Hepatocyte (in vitro differentiated cells): Measurements from ENCODE around the gene STK24.

Source experiments
- CTCF ChIP-seq: fragments of 200-600 bp; sonication (generic); IDR thresholded peaks from 2 replicates; pipeline ENCODE4 v1.5.1; 2016; ENCODE audit warnings: antibody characterized with exemption, mild to moderate bottlenecking; ENCODE audit not compliant: poor library complexity
- EZH2 ChIP-seq: fragments of 200-600 bp; sonication (generic); IDR thresholded peaks from 2 replicates; pipeline ENCODE4 v1.6.1; 2016; ENCODE audit warnings: antibody characterized with exemption, mild to moderate bottlenecking, borderline replicate concordance
- EZH2phosphoT487 ChIP-seq: fragments of 200-600 bp; sonication (generic); IDR thresholded peaks from one replicate; pipeline ENCODE4 v1.6.1; 2018; ENCODE audit warnings: antibody characterized with exemption, mild to moderate bottlenecking, low read depth, moderate library complexity; ENCODE audit not compliant: unreplicated experiment, severe bottlenecking

GRCh38 chr13:98468929-98469328 lies 108.0 kb downstream of the STK24 start:
- TF ChIP-seq CTCF (no peak), EZH2 (no peak), EZH2phosphoT487 (no peak)
